HEK293T (cell line): ENCODE measurements around the gene UCHL1.

Source experiments
- CTCF ChIA-PET: fragments of 350-600 bp; formaldehyde crosslinking; extraction: SDS; loops from one replicate; lab custom pipeline; 2021; ENCODE audit warnings: antibody characterized with exemption, inconsistent platforms; lab: Yijun Ruan, JAX
- POLR2A ChIA-PET: fragments of 350-600 bp; formaldehyde crosslinking; extraction: SDS; loops from one replicate; lab custom pipeline; 2020; ENCODE audit warnings: antibody characterized with exemption, inconsistent platforms; lab: Yijun Ruan, JAX
- DNase-seq: peaks from one replicate; pipeline ENCODE4 v3.0.0; 2012; ENCODE audit warnings: mixed read lengths; ENCODE audit errors: extremely low spot score
- ARNT ChIP-seq: fragments of 450-650 bp; IDR thresholded peaks from 2 replicates; pipeline ENCODE4 v1.6.1; 2017; ENCODE audit warnings: mild to moderate bottlenecking
- BHLHE40 ChIP-seq: fragments of 450-650 bp; IDR thresholded peaks from 2 replicates; pipeline ENCODE4 v1.6.1; 2016; ENCODE audit warnings: mild to moderate bottlenecking, moderate library complexity, borderline replicate concordance
- CTBP1 ChIP-seq: fragments of 450-650 bp; IDR thresholded peaks from 2 replicates; pipeline ENCODE4 v1.6.1; 2016; ENCODE audit warnings: borderline replicate concordance
- ELF4 ChIP-seq: fragments of 450-650 bp; IDR thresholded peaks from 2 replicates; pipeline ENCODE4 v1.6.1; 2017; ENCODE audit warnings: antibody characterized with exemption
- FOXA1 ChIP-seq: fragments of 450-650 bp; IDR thresholded peaks from 2 replicates; pipeline ENCODE4 v1.6.1; 2016; ENCODE audit warnings: mild to moderate bottlenecking
- FOXK2 ChIP-seq: fragments of 450-650 bp; IDR thresholded peaks from 2 replicates; pipeline ENCODE4 v1.6.1; 2016; ENCODE audit warnings: mild to moderate bottlenecking
- FOXM1 ChIP-seq: fragments of 450-650 bp; IDR thresholded peaks from 2 replicates; pipeline ENCODE4 v1.6.1; 2017; ENCODE audit warnings: mild to moderate bottlenecking, borderline replicate concordance
- HDGF ChIP-seq: fragments of 450-650 bp; IDR thresholded peaks from 2 replicates; pipeline ENCODE4 v1.6.1; 2017; ENCODE audit warnings: antibody characterized with exemption, borderline replicate concordance
- L3MBTL2 ChIP-seq: fragments of 450-650 bp; conservative IDR thresholded peaks from 2 replicates; pipeline ENCODE4 v1.6.1; 2016; ENCODE audit warnings: mild to moderate bottlenecking
- LEF1 ChIP-seq: fragments of 450-650 bp; IDR thresholded peaks from 2 replicates; pipeline ENCODE4 v1.6.1; 2017; ENCODE audit warnings: mild to moderate bottlenecking, borderline replicate concordance
- NFRKB ChIP-seq: fragments of 450-650 bp; IDR thresholded peaks from 2 replicates; pipeline ENCODE4 v1.6.1; 2016; ENCODE audit warnings: mild to moderate bottlenecking, moderate library complexity
- PKNOX1 ChIP-seq: fragments of 450-650 bp; IDR thresholded peaks from 2 replicates; pipeline ENCODE4 v1.6.1; 2016
- SP1 ChIP-seq: fragments of 450-650 bp; IDR thresholded peaks from 2 replicates; pipeline ENCODE4 v1.6.1; 2017
- SUZ12 ChIP-seq: fragments of 450-650 bp; IDR thresholded peaks from 2 replicates; pipeline ENCODE4 v1.6.1; 2016; ENCODE audit warnings: mild to moderate bottlenecking
- TARDBP ChIP-seq: fragments of 450-650 bp; IDR thresholded peaks from 2 replicates; pipeline ENCODE4 v1.6.1; 2016
- ZNF384 ChIP-seq: fragments of 450-650 bp; IDR thresholded peaks from 2 replicates; pipeline ENCODE4 v1.6.1; 2016

UCHL1 gene

GRCh38 chr4:41212616-41213203 lies 44.0 kb upstream of the UCHL1 start:
- ChIA-PET POLR2A (interaction anchor here (1.5 kb wide), 1 partner anchor 44 kb away, joined by 5 read pairs; the partner anchor contains the start of gene UCHL1), CTCF (interaction anchor here (0.7 to 2.1 kb wide), 8 partner anchors 9 to 238 kb away, joined by 3 to 12 read pairs (median 5); no protein-coding TSS in a partner anchor)
- TF ChIP-seq FOXA1 = no peak
- no peak for TF ChIP-seq LEF1
- TF ChIP-seq ARNT = no peak
- TF ChIP-seq FOXM1 = no peak
- no peak for TF ChIP-seq HDGF
- no peak for TF ChIP-seq FOXK2
- TF ChIP-seq TARDBP = no peak
- no peak for TF ChIP-seq SP1
- no peak for TF ChIP-seq ELF4
- no peak for TF ChIP-seq L3MBTL2
- no peak for TF ChIP-seq NFRKB
- no peak for TF ChIP-seq SUZ12
- no peak for TF ChIP-seq CTBP1
- TF ChIP-seq PKNOX1 = no peak
- TF ChIP-seq BHLHE40 = no peak
- TF ChIP-seq ZNF384 = no peak
- DNase-seq = peak; percentile 16

GRCh38 chr4:41213625-41214135 lies 43.0 kb upstream of the UCHL1 start:
- DNase-seq = peak; percentile 17
- ChIA-PET POLR2A (interaction anchor here (0.6 to 1.5 kb wide), 7 partner anchors 9 to 289 kb away, joined by 3 to 12 read pairs (median 3); partner anchors contain the start of gene UCHL1), CTCF (interaction anchor here (0.6 to 2.1 kb wide), 9 partner anchors 8 to 448 kb away, joined by 3 to 12 read pairs (median 4); no protein-coding TSS in a partner anchor)
- TF ChIP-seq CTBP1 (no peak), PKNOX1 (no peak), FOXM1 (no peak), SP1 (no peak), HDGF (no peak), FOXK2 (no peak), FOXA1 (no peak), L3MBTL2 (no peak)

- DNase-seq = peak; percentile 82
- POLR2A ChIA-PET = interaction anchor here (0.6 to 1.5 kb wide), 8 partner anchors 9 to 317 kb away, joined by 3 to 12 read pairs (median 3); partner anchors contain the start of gene UCHL1
- CTCF ChIA-PET = interaction anchor here (0.6 to 2.1 kb wide), 7 partner anchors 10 to 448 kb away, joined by 3 to 12 read pairs (median 4); no protein-coding TSS in a partner anchor
- no peak for TF ChIP-seq HDGF
- TF ChIP-seq ZNF384 = no peak
- no peak for TF ChIP-seq CTBP1
- no peak for TF ChIP-seq BHLHE40
- TF ChIP-seq TARDBP = no peak
- TF ChIP-seq LEF1 = no peak
- TF ChIP-seq ARNT = no peak
- no peak for TF ChIP-seq L3MBTL2
- no peak for TF ChIP-seq SUZ12
- TF ChIP-seq FOXM1 = no peak
- TF ChIP-seq FOXA1 = no peak
- no peak for TF ChIP-seq ELF4
- TF ChIP-seq NFRKB = no peak
- no peak for TF ChIP-seq FOXK2
- no peak for TF ChIP-seq SP1
These were observed 42.4 kb upstream of the UCHL1 start, which contains the start of gene APBB2 for GRCh38 chr4:41214136-41214824. TSS of gene APBB2 (minus strand) at chr4:41214542. CDS start at chr4:41033254, 181,288 bp downstream.

GRCh38 chr4:41214825-41215146 lies 41.9 kb upstream of the UCHL1 start:
- POLR2A ChIA-PET = interaction anchor here (0.6 to 1.5 kb wide), 6 partner anchors 10 to 317 kb away, joined by 3 to 12 read pairs (median 3); partner anchors contain the start of gene UCHL1
- no peak for DNase-seq
- CTCF ChIA-PET = interaction anchor here (0.5 to 2.1 kb wide), 5 partner anchors 10 to 276 kb away, joined by 3 to 12 read pairs (median 4); no protein-coding TSS in a partner anchor
- TF ChIP-seq ZNF384 = no peak
- TF ChIP-seq SUZ12 = no peak
- TF ChIP-seq BHLHE40 = no peak
- no peak for TF ChIP-seq CTBP1
- TF ChIP-seq FOXM1 = no peak
- TF ChIP-seq L3MBTL2 = no peak
- TF ChIP-seq ELF4 = no peak
- no peak for TF ChIP-seq TARDBP
- TF ChIP-seq NFRKB = no peak
- no peak for TF ChIP-seq LEF1
- no peak for TF ChIP-seq HDGF

GRCh38 chr4:41215155-41215554 lies 41.6 kb upstream of the UCHL1 start:
- DNase-seq = no peak
- TF ChIP-seq CTBP1 = no peak
- ChIA-PET POLR2A (interaction anchor here (1.5 to 2.0 kb wide), 4 partner anchors 11 to 290 kb away, joined by 5 to 16 read pairs (median 10); partner anchors contain the start of gene UCHL1), CTCF (interaction anchor here (0.5 to 0.7 kb wide), 3 partner anchors 181 to 277 kb away, joined by 3 to 4 read pairs (median 3); no protein-coding TSS in a partner anchor)

- POLR2A ChIA-PET = interaction anchor here (0.7 to 2.0 kb wide), 19 partner anchors 10 to 290 kb away, joined by 3 to 16 read pairs (median 4); partner anchors contain the start of gene UCHL1
- CTCF ChIA-PET = interaction anchor here (0.6 to 0.7 kb wide), 2 partner anchors 43 to 378 kb away, joined by 4 read pairs; no protein-coding TSS in a partner anchor
- DNase-seq = no peak
- TF ChIP-seq FOXM1 = no peak
These were observed 40.8 kb upstream of the UCHL1 start for GRCh38 chr4:41215969-41216293.
